SK-N-SH (cell line): ENCODE measurements around the gene TIE1. TPM values are rescaled to one million over a fixed set of nuclear protein-coding genes. Genes with fewer than 3 reads are reported as not detected.

ENCODE experiments used
- CTCF ChIA-PET: fragments of 300-600, 350-600 bp; formaldehyde crosslinking; extraction: SDS; loops from one replicate; lab custom pipeline; 2021; lab: Yijun Ruan, JAX
- POLR2A ChIA-PET: fragments of 350-600 bp; sonication (Branson Sonifier 250); formaldehyde crosslinking; extraction: SDS; loops from one replicate; lab custom pipeline; 2020; ENCODE audit warnings: antibody characterized with exemption, inconsistent platforms; lab: Yijun Ruan, JAX
- DNase-seq: peaks from one replicate; pipeline ENCODE4 v3.0.0; 2012
- H2AFZ ChIP-seq: fragments of 200-600 bp; sonication (generic); 2 replicates; pipeline ENCODE4 v1.8.1; 2016; ENCODE audit warnings: antibody characterized with exemption, mild to moderate bottlenecking, low read depth
- H3F3A ChIP-seq: fragments of 200-600 bp; sonication (generic); replicated peaks from 2 replicates; pipeline ENCODE3; 2016; ENCODE audit warnings: antibody characterized with exemption, mild to moderate bottlenecking; ENCODE audit not compliant: insufficient read depth
- H3K27ac ChIP-seq, 2 experiments: fragments of 200-500 bp in 1 of 2; fragments of 200-600 bp in 1 of 2; sonication (Bioruptor generic) in 1 of 2; sonication (generic), shearing (Covaris generic) in 1 of 2; 2 replicates each; pipeline versions ENCODE4 v1.5.1 to v1.6.1; 2014 to 2016; ENCODE audit warnings: low read depth in 2 of 2, inconsistent platforms in 1 of 2, low read length in 1 of 2, mild to moderate bottlenecking in 1 of 2, mixed read lengths in 1 of 2
- H3K27me3 ChIP-seq: fragments of 200-600 bp; sonication (generic), shearing (Covaris generic); 2 replicates; pipeline ENCODE4 v1.6.1; 2016; ENCODE audit warnings: mixed run types; ENCODE audit not compliant: insufficient read depth
- H3K36me3 ChIP-seq, 2 experiments: fragments of 200-500 bp in 1 of 2; fragments of 200-600 bp in 1 of 2; sonication (Bioruptor generic) in 1 of 2; sonication (generic) in 1 of 2; replicated peaks in 1 of 2; 2 replicates each; pipeline versions ENCODE3 to v1.5.1; 2014 to 2016; ENCODE audit warnings: low read length in 1 of 2, mild to moderate bottlenecking in 1 of 2; ENCODE audit not compliant: insufficient read depth in 2 of 2, control insufficient read depth in 1 of 2
- H3K4me1 ChIP-seq, 2 experiments: fragments of 200-500 bp in 1 of 2; fragments of 200-600 bp in 1 of 2; sonication (Bioruptor generic) in 1 of 2; sonication (generic), shearing (Covaris generic) in 1 of 2; 2 replicates each; pipeline versions ENCODE4 v1.5.1 to v1.6.1; 2014 to 2016; ENCODE audit warnings: low read depth in 1 of 2, low read length in 1 of 2, mixed run types in 1 of 2; ENCODE audit not compliant: insufficient read depth in 2 of 2, control insufficient read depth in 1 of 2
- H3K4me2 ChIP-seq: fragments of 200-600 bp; sonication (generic), shearing (Covaris generic); 2 replicates; pipeline ENCODE4 v1.6.1; 2017; ENCODE audit warnings: mixed run types
- H3K4me3 ChIP-seq, 2 experiments: fragments of 200-500 bp in 1 of 2; fragments of 200-600 bp in 1 of 2; sonication (Bioruptor generic) in 1 of 2; sonication (generic), shearing (Covaris generic) in 1 of 2; 2 replicates each; pipeline versions ENCODE4 v1.5.1 to v1.8.1; 2014 to 2016; ENCODE audit warnings: low read depth in 2 of 2, inconsistent platforms in 1 of 2, low read length in 1 of 2, mild to moderate bottlenecking in 1 of 2, mixed read lengths in 1 of 2, moderate library complexity in 1 of 2
- H3K79me2 ChIP-seq: fragments of 200-600 bp; sonication (generic); 2 replicates; pipeline ENCODE4 v1.8.1; 2017; ENCODE audit warnings: mild to moderate bottlenecking; ENCODE audit not compliant: insufficient read depth
- H3K9ac ChIP-seq: fragments of 200-600 bp; sonication (generic); 2 replicates; pipeline ENCODE4 v1.6.1; 2017; ENCODE audit warnings: mixed run types
- H3K9me2 ChIP-seq: fragments of 200-600 bp; sonication (generic); 2 replicates; pipeline ENCODE4 v1.6.1; 2017; ENCODE audit warnings: mixed run types
- H3K9me3 ChIP-seq: fragments of 200-600 bp; sonication (generic); 2 replicates; pipeline ENCODE4 v1.6.1; 2017; ENCODE audit warnings: mixed run types, mild to moderate bottlenecking, moderate library complexity
- H4K20me1 ChIP-seq: fragments of 200-600 bp; sonication (generic); 2 replicates; pipeline ENCODE4 v1.6.1; 2017; ENCODE audit warnings: mild to moderate bottlenecking, mixed run types; ENCODE audit not compliant: insufficient read depth
- CTCF ChIP-seq: fragments of 200-600 bp; sonication (generic); IDR thresholded peaks from 2 replicates; pipeline ENCODE4 v1.6.1; 2017; ENCODE audit warnings: antibody characterized with exemption, mild to moderate bottlenecking, moderate library complexity
- ELF1 ChIP-seq: IDR thresholded peaks from 2 replicates; pipeline ENCODE4 v1.4.0; 2012
- EP300 ChIP-seq, 2 experiments: IDR thresholded peaks; 2 replicates each; pipeline versions ENCODE4 v1.4.0 to v1.6.1; 2012; ENCODE audit warnings: borderline replicate concordance in 1 of 2, low read depth in 1 of 2, low read length in 1 of 2
- EZH2phosphoT487 ChIP-seq: fragments of 200-600 bp; sonication (generic); IDR thresholded peaks from 2 replicates; pipeline ENCODE4 v1.6.1; 2017; ENCODE audit warnings: low read depth, mixed run types, mild to moderate bottlenecking, antibody characterized with exemption, moderate library complexity, borderline replicate concordance
- FOXJ3 ChIP-seq: sonication (generic); formaldehyde crosslinking; IDR thresholded peaks from 2 replicates; pipeline ENCODE4 v1.5.1; 2020; ENCODE audit warnings: mild to moderate bottlenecking, missing genetic modification reagents
- FOXM1 ChIP-seq: IDR thresholded peaks from 2 replicates; pipeline ENCODE4 v1.4.0; 2012; ENCODE audit warnings: low read depth, mild to moderate bottlenecking
- GABPA ChIP-seq: IDR thresholded peaks from 2 replicates; pipeline ENCODE4 v1.4.0; 2012; ENCODE audit warnings: low read depth, mild to moderate bottlenecking
- GATA2 ChIP-seq: sonication (generic); formaldehyde crosslinking; IDR thresholded peaks from 2 replicates; pipeline ENCODE4 v1.5.0; 2020; ENCODE audit warnings: mild to moderate bottlenecking, missing genetic modification reagents
- IRF3 ChIP-seq: fragments of 150-350 bp; IDR thresholded peaks from 2 replicates; pipeline ENCODE4 v1.6.1; 2016; ENCODE audit warnings: mild to moderate bottlenecking, low read depth, low read length
- MAX ChIP-seq: IDR thresholded peaks from 2 replicates; pipeline ENCODE4 v1.4.0; 2012; ENCODE audit warnings: low read depth
- NFIC ChIP-seq: IDR thresholded peaks from 2 replicates; pipeline ENCODE4 v1.4.0; 2012; ENCODE audit warnings: borderline replicate concordance
- POLR2AphosphoS5 ChIP-seq: IDR thresholded peaks from 2 replicates; pipeline ENCODE4 v1.6.1; 2012; ENCODE audit warnings: low read depth, low read length
- RAD21 ChIP-seq: IDR thresholded peaks from 2 replicates; pipeline ENCODE4 v1.6.1; 2012; ENCODE audit warnings: mild to moderate bottlenecking, low read length
- SIN3A ChIP-seq: IDR thresholded peaks from 2 replicates; pipeline ENCODE4 v1.6.1; 2012; ENCODE audit warnings: low read depth, mild to moderate bottlenecking, low read length, moderate library complexity, borderline replicate concordance
- TAF1 ChIP-seq: IDR thresholded peaks from 2 replicates; pipeline ENCODE4 v1.6.1; 2012; ENCODE audit warnings: low read depth, mild to moderate bottlenecking, low read length, moderate library complexity, borderline replicate concordance
- TEAD4 ChIP-seq: IDR thresholded peaks from 2 replicates; pipeline ENCODE4 v1.4.0; 2012; ENCODE audit warnings: mild to moderate bottlenecking, borderline replicate concordance; ENCODE audit not compliant: insufficient read depth
- ZBTB33 ChIP-seq: IDR thresholded peaks from 2 replicates; pipeline ENCODE4 v1.4.0; 2012; ENCODE audit warnings: low read depth, borderline replicate concordance
- WGBS: methylation state at CpG from one replicate; pipeline ENCODE4 v1.1.6; 2017; ENCODE audit warnings: low lambda C conversion rate; 5-methylcytosine and 5-hydroxymethylcytosine counted together
- polyA plus RNA-seq, 3 experiments: library from polyadenylated mRNA; depleted of rRNA; stranded (reverse); fragments of >200 nt; gene quantifications; 2 replicates each; pipeline ENCODE4 v1.2.3, GENCODE V29; 2012

The TIE1 gene
- polyA plus RNA-seq, 1 of the 3 experiments (the other 2 are of a cell fraction): 1.6 TPM

GRCh38 chr1:43339584-43340232, 38.9 kb downstream of the TIE1 start:
- POLR2A ChIA-PET: interaction anchor here (1.2 kb wide), 1 partner anchor 9 kb away, joined by 3 read pairs; no protein-coding TSS in a partner anchor
- WGBS: 59% methylated on average over 6 of the region's 6 CpGs

GRCh38 chr1:43340559-43340958, 39.8 kb downstream of the TIE1 start:
- no peaks in the 10 kb centered on the region; the same call in 1 of the 2 replicates for H3K27me3 ChIP-seq
- ChIA-PET CTCF (no interaction called here), POLR2A (interaction anchor here (1.2 kb wide), 1 partner anchor 8 kb away, joined by 3 read pairs; no protein-coding TSS in a partner anchor)
- H3K4me2 ChIP-seq: no peak overlapping the region
- H3K9me3 ChIP-seq: no peaks in the 10 kb centered on the region
- no peaks in the 10 kb centered on the region for H3K36me3 ChIP-seq
- H3F3A ChIP-seq: no peaks in the 10 kb centered on the region
- H3K4me3 ChIP-seq: no peak overlapping the region
- no peak overlapping the region for H3K9ac ChIP-seq
- WGBS: 0% methylated on average over 1 of the region's 1 CpG
- H3K9me2 ChIP-seq: no peaks in the 10 kb centered on the region
- H3K4me1 ChIP-seq: peaks cover 0 to 2% of the 10 kb centered on the region in 2 experiments; a peak in 1 of 4 replicates
- no peak for DNase-seq
- no peaks in the 10 kb centered on the region for H4K20me1 ChIP-seq
- H3K79me2 ChIP-seq: no peaks in the 10 kb centered on the region
- no peak overlapping the region for H3K27ac ChIP-seq
- H2AFZ ChIP-seq: no peak overlapping the region
- TF ChIP-seq TAF1: no peak
- TF ChIP-seq SIN3A: no peak
- TF ChIP-seq IRF3: no peak
- TF ChIP-seq CTCF: no peak
- no peak for TF ChIP-seq ZBTB33
- TF ChIP-seq FOXM1: no peak
- TF ChIP-seq ELF1: no peak

More at GRCh38 chr1:43339584-43340232, 38.9 kb downstream of the TIE1 start:
- Histone ChIP-seq H3K9me2 (no peaks in the 10 kb centered on the region), H3K9me3 (no peaks in the 10 kb centered on the region), H3F3A (no peaks in the 10 kb centered on the region), H3K4me3 (no peak overlapping the region), H3K27ac (no peak overlapping the region), H3K9ac (no peak overlapping the region), H3K4me2 (no peak overlapping the region), H3K27me3 (no peaks in the 10 kb centered on the region; the same call in 1 of the 2 replicates), H2AFZ (no peak overlapping the region), H3K36me3 (no peaks in the 10 kb centered on the region), H3K4me1 (peaks cover 0 to 2% of the 10 kb centered on the region in 2 experiments; a peak in 1 of 4 replicates), H4K20me1 (no peaks in the 10 kb centered on the region), H3K79me2 (no peaks in the 10 kb centered on the region)
- TF ChIP-seq FOXJ3: no peak
- no peak for TF ChIP-seq RAD21
- TF ChIP-seq GABPA: no peak
- TF ChIP-seq GATA2 (CRISPR knock-in tag): no peak
- TF ChIP-seq EP300 (IDR thresholded peaks at IDR 0.05; ENCODE audit: borderline replicate concordance in 1 of 2, low read depth in 1 of 2, low read length in 1 of 2): no peak
- no peak for TF ChIP-seq POLR2AphosphoS5
- no peak for TF ChIP-seq CTCF
- no peak for TF ChIP-seq TEAD4
- TF ChIP-seq EZH2phosphoT487: no peak
- no peak for TF ChIP-seq MAX
- no peak for TF ChIP-seq SIN3A
- no peak for TF ChIP-seq NFIC
- DNase-seq: no peak
- CTCF ChIA-PET: no interaction called here
